Left lung (tissue), 10 donors: ENCODE data around the gene RINL. TPM values are rescaled to one million over a fixed set of nuclear protein-coding genes. Genes with fewer than 3 reads are reported as not detected.

Source experiments
- ATAC-seq: fragments of 200-7000 bp; cut with Tn5 transposase; one replicate; pipeline ENCODE4 v1.9.1; 2020; ENCODE audit warnings: moderate library complexity
- DNase-seq, 4 donors: peaks; one replicate each; pipeline ENCODE4 v3.0.0-alpha.2; 2013 to 2020
- H3K27ac ChIP-seq, 2 donors: fragments of 200-600 bp; sonication (generic) in 1 of 2; one replicate each; pipeline versions ENCODE4 v1.5.0 to v1.8.0; 2020 to 2021
- H3K27me3 ChIP-seq, 2 donors: fragments of 200-600 bp; sonication (generic) in 1 of 2; one replicate each; pipeline versions ENCODE4 v1.5.0 to v1.8.0; 2020 to 2021
- H3K36me3 ChIP-seq, 2 donors: fragments of 200-600 bp; sonication (generic) in 1 of 2; one replicate each; pipeline versions ENCODE4 v1.5.0 to v1.8.0; 2020 to 2021
- H3K4me1 ChIP-seq, 2 donors: fragments of 200-600 bp; one replicate each; pipeline ENCODE4 v1.8.0; 2021
- H3K4me3 ChIP-seq, 2 donors: fragments of 200-600 bp; sonication (generic) in 1 of 2; one replicate each; pipeline versions ENCODE4 v1.5.0 to v1.8.0; 2020 to 2021; ENCODE audit warnings: mild to moderate bottlenecking in 1 of 2
- H3K9me3 ChIP-seq, 2 donors: fragments of 200-600 bp; sonication (generic) in 1 of 2; one replicate each; pipeline versions ENCODE4 v1.5.0 to v1.8.0; 2020 to 2021
- CTCF ChIP-seq, 2 donors: fragments of 200-600 bp; sonication (generic) in 1 of 2; IDR thresholded peaks; one replicate each; pipeline versions ENCODE4 v1.5.0 to v1.8.0; 2021; ENCODE audit warnings: antibody characterized with exemption in 2 of 2
- intact Hi-C, 2 donors: fragments of 100-400 bp; cut with DNase I; formaldehyde crosslinking; loops; one replicate each; pipeline versions ENCODE4 v1.11.2 to v1.14.2; 2022
- polyA plus RNA-seq, 6 donors: library from polyadenylated mRNA; unstranded; fragments of 120-200 nt; gene quantifications; one replicate each; pipeline ENCODE4 v1.2.1, GENCODE V29; 2013; ENCODE audit not compliant: insufficient read length in 6 of 6
- total RNA-seq, 2 donors: library from RNA; stranded (reverse); fragmentation: NEBNext Ultra II Directional; extraction: Animal tissue kit (Norgen Biotek cat#: 25700); gene quantifications; one replicate each; pipeline ENCODE4 v1.2.1, GENCODE V29; 2021
- donor health status: DM: no; HTN: yes; CAD: no.
- donor health status: DM: no; HTN: no; CAD: no.

RINL gene
- total and polyA plus RNA-seq, 8 donors, result 7.2 to 12.0 (median 8.6) TPM

DNA sequence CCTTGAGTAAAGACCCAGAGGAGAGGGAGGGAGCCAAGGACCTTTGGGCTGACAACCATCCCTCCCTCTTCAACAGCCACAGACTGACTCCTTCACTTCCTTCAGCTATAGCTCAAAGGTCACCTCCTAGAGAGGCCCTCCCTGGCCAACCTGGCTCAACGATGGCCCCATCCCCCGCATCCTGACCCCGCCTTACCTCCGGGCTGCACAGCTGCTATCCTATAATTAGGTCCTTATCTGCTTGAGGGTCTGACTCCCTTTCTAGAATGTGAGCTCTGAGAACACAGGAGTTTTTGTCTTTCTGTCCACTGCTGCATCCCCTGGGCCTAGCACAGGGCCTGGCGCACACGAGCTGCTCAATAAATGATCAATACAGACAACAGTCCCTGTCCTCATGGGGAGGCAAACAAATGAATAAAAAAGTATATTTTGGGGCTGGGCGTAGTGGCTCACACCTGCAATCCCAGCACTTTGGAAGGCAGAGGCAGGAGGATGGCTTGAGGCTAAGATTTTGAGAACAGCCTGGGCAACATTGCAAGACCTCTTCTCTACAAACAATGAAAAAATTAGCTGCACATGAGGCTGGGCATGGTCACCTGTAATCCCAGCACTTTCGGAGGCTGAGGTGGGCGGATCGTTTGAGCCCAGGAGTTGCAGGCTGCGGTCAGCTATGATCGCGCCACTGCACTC is 58.7 kb downstream of the RINL start:
- Histone ChIP-seq H3K27ac (no peak overlapping the region), H3K27me3 (no peaks in the 10 kb centered on the region), H3K9me3 (no peaks in the 10 kb centered on the region), H3K36me3 (peaks cover 0 to 81% of the 10 kb centered on the region in 2 donors), H3K4me1 (no peaks in the 10 kb centered on the region), H3K4me3 (no peak overlapping the region)
- TF ChIP-seq CTCF (IDR thresholded peaks at IDR 0.05), result no peak
- no peak for ATAC-seq
- intact Hi-C loops, result no loop called here
- DNase-seq, result no peak

Other genes with a start within 250 kb of the RINL start
- gene ACTN4, start 230.6 kb downstream of the RINL start, total RNA-seq, result 100 to 1,000 TPM; 576 to 647 TPM
- gene ACTN4, start 230.6 kb downstream of the RINL start, polyA plus RNA-seq, result 100 to 1,000 TPM; 373 to 467 (median 397) TPM
- gene CAPN12, start 133.8 kb downstream of the RINL start, total RNA-seq, result 1 to 10 TPM; 1.7 to 4.5 TPM
- gene CAPN12, start 133.8 kb downstream of the RINL start, polyA plus RNA-seq, result 1 to 10 TPM; 1.6 to 4.9 (median 4.8) TPM
- gene LGALS7, start 104.8 kb downstream of the RINL start, total RNA-seq, result 1 to 10 TPM in 1 of 2 donors, not detected in 1; 1.4 TPM
- gene LGALS7, start 104.8 kb downstream of the RINL start, polyA plus RNA-seq, result under 1 TPM in 1 of 6 donors, not detected in 5; 0.58 TPM
- gene LGALS7B, start 89.1 kb downstream of the RINL start, total RNA-seq, result not detected
- 1 to 10 TPM in 4 of 6 donors, under 1 TPM in 2; 0.49 to 2.0 (median 1.4) TPM for gene LGALS7B, start 89.1 kb downstream of the RINL start, polyA plus RNA-seq
- 1 to 10 TPM in 1 of 2 donors, under 1 TPM in 1; 0.64 to 1.5 TPM for gene LGALS4, start 65.3 kb downstream of the RINL start, total RNA-seq
- gene LGALS4, start 65.3 kb downstream of the RINL start, polyA plus RNA-seq, result 1 to 10 TPM; 1.0 to 3.4 (median 1.9) TPM
- gene ECH1, start 46.5 kb downstream of the RINL start, total RNA-seq, result 100 to 1,000 TPM; 154 to 185 TPM
- 100 to 1,000 TPM; 108 to 134 (median 116) TPM for gene ECH1, start 46.5 kb downstream of the RINL start, polyA plus RNA-seq
- 100 to 1,000 TPM; 252 to 321 TPM for gene HNRNPL, start 28.3 kb downstream of the RINL start, total RNA-seq
- gene HNRNPL, start 28.3 kb downstream of the RINL start, polyA plus RNA-seq, result 100 to 1,000 TPM; 384 to 470 (median 450) TPM
- 10 to 100 TPM; 52.1 to 53.9 TPM for gene SIRT2, start 21.3 kb upstream of the RINL start, total RNA-seq
- 10 to 100 TPM; 49.2 to 56.1 (median 52.6) TPM for gene SIRT2, start 21.3 kb upstream of the RINL start, polyA plus RNA-seq
- 10 to 100 TPM; 19.7 to 34.2 TPM for gene NFKBIB, start 21.7 kb upstream of the RINL start, total RNA-seq
- gene NFKBIB, start 21.7 kb upstream of the RINL start, polyA plus RNA-seq, result 1 to 10 TPM; 5.1 to 8.2 (median 6.3) TPM
- not detected for gene CCER2, start 33.9 kb upstream of the RINL start, total RNA-seq
- gene CCER2, start 33.9 kb upstream of the RINL start, polyA plus RNA-seq, result under 1 TPM; 0.25 to 0.87 (median 0.67) TPM
- gene SARS2, start 52.5 kb upstream of the RINL start, total RNA-seq, result 10 to 100 TPM; 15.4 to 24.3 TPM
- gene SARS2, start 52.5 kb upstream of the RINL start, polyA plus RNA-seq, result 10 to 100 TPM; 32.6 to 43.8 (median 37.1) TPM
- gene MRPS12, start 52.7 kb upstream of the RINL start, total RNA-seq, result 10 to 100 TPM; 26.6 to 39.8 TPM
- 10 to 100 TPM; 11.8 to 18.3 (median 15.4) TPM for gene MRPS12, start 52.7 kb upstream of the RINL start, polyA plus RNA-seq
- 10 to 100 TPM in 1 of 2 donors, 1 to 10 TPM in 1; 7.1 to 10.4 TPM for gene FBXO17, start 97.5 kb upstream of the RINL start, total RNA-seq
- gene FBXO17, start 97.5 kb upstream of the RINL start, polyA plus RNA-seq, result 10 to 100 TPM; 40.0 to 50.3 (median 44.8) TPM
- gene FBXO27, start 154.3 kb upstream of the RINL start, total RNA-seq, result 10 to 100 TPM; 11.4 to 11.9 TPM
- 1 to 10 TPM; 3.3 to 4.7 (median 3.7) TPM for gene FBXO27, start 154.3 kb upstream of the RINL start, polyA plus RNA-seq
- gene ACP7, start 206.1 kb upstream of the RINL start, total RNA-seq, result not detected
- gene ACP7, start 206.1 kb upstream of the RINL start, polyA plus RNA-seq, result under 1 TPM; 0.13 to 0.23 (median 0.18) TPM
- 10 to 100 TPM; 43.9 to 46.0 TPM for gene PAK4, start 247.5 kb upstream of the RINL start, total RNA-seq
- gene PAK4, start 247.5 kb upstream of the RINL start, polyA plus RNA-seq, result 10 to 100 TPM; 40.9 to 62.3 (median 54.3) TPM